GM18498 (cell line): ENCODE results near the gene COMT.

ENCODE experiments used
- ATAC-seq: cut with Tn5 transposase; IDR thresholded peaks from one replicate; pipeline ENCODE4 v1.9.1; 2021; ENCODE audit warnings: mild to moderate bottlenecking, moderate library complexity; ENCODE audit not compliant: unreplicated experiment

COMT gene

GRCh38 chr22:20009018-20009491, 67.5 kb downstream of the COMT start:
- no peak for ATAC-seq

GRCh38 chr22:20009582-20010306, 68.2 kb downstream of the COMT start:
- no peak for ATAC-seq

- ATAC-seq = no peak
These were observed 68.9 kb downstream of the COMT start for GRCh38 chr22:20010307-20011122.

GRCh38 chr22:20011123-20011992, 69.8 kb downstream of the COMT start:
- ATAC-seq = no peak

GRCh38 chr22:20011993-20012740, 70.6 kb downstream of the COMT start:
- no peak for ATAC-seq

- ATAC-seq = no peak
These were observed 71.3 kb downstream of the COMT start for GRCh38 chr22:20012741-20013331.

GRCh38 chr22:20013382-20013871, 71.9 kb downstream of the COMT start:
- no peak for ATAC-seq

- ATAC-seq = no peak
These were observed 73.1 kb downstream of the COMT start for GRCh38 chr22:20014526-20015186.

- ATAC-seq = no peak
These were observed 73.6 kb downstream of the COMT start for GRCh38 chr22:20015187-20015625.

GRCh38 chr22:20015971-20016733, 74.6 kb downstream of the COMT start:
- ATAC-seq = no peak

- ATAC-seq = peak; percentile 67
These were observed 75.4 kb downstream of the COMT start, which contains the start of gene ARVCF for GRCh38 chr22:20016734-20017621. Gene ARVCF (minus strand): TSS chr22:20016823. CDS start chr22:19990794, 26,029 bp downstream.

- ATAC-seq = no peak
These were observed 76.0 kb downstream of the COMT start for GRCh38 chr22:20017622-20017958.

GRCh38 chr22:20018001-20018400, 76.4 kb downstream of the COMT start:
- no peak for ATAC-seq
